Stimulated activated CD8-positive, alpha-beta memory T cell treated with anti-CD3 and anti-CD28 coated beads, Interleukin-12 subunit alpha, Interleukin-12 subunit beta, amount 100 ng/mL, for 4 hours (primary cell): ENCODE measurements around the gene KIAA0319L.
"Not testable (repeated sequence)": the region's sequence is repeated elsewhere in the genome, so short reads cannot be mapped to it uniquely, and the experiment has no call there.

Experiments used
- DNase-seq: peaks from one replicate; pipeline ENCODE4 v3.0.0-alpha.2; 2020; ENCODE audit warnings: low read depth

The KIAA0319L gene

GRCh38 chr1:35557118-35557610 is at the start of gene KIAA0319L:
Gene KIAA0319L, minus strand, starts transcription at chr1:35557403. Its CDS starts 2,912 bp downstream, at chr1:35554491.
- no peak for DNase-seq

GRCh38 chr1:35605867-35606182 is 48.6 kb upstream of the KIAA0319L start:
- no peak for DNase-seq

- no peak for DNase-seq
Observed at GRCh38 chr1:35605071-35605866, 48.1 kb upstream of the KIAA0319L start.

GRCh38 chr1:35603941-35604340 is 46.7 kb upstream of the KIAA0319L start:
- DNase-seq, result no peak

- no peak for DNase-seq
Observed at GRCh38 chr1:35603468-35603867, 46.3 kb upstream of the KIAA0319L start.

- DNase-seq, result no peak
Observed at GRCh38 chr1:35600593-35600992, 43.4 kb upstream of the KIAA0319L start.

GRCh38 chr1:35599411-35599810 is 42.2 kb upstream of the KIAA0319L start:
- no peak for DNase-seq

- no peak for DNase-seq
Observed at GRCh38 chr1:35598895-35599294, 41.7 kb upstream of the KIAA0319L start.

GRCh38 chr1:35597870-35598269 is 40.7 kb upstream of the KIAA0319L start:
- DNase-seq, result no peak

GRCh38 chr1:35595684-35596083 is 38.5 kb upstream of the KIAA0319L start:
- no peak for DNase-seq

- no peak for DNase-seq
Observed at GRCh38 chr1:35594005-35594760, 37.0 kb upstream of the KIAA0319L start.

GRCh38 chr1:35592991-35593769 is 36.0 kb upstream of the KIAA0319L start:
- no peak for DNase-seq

- no peak for DNase-seq
Observed at GRCh38 chr1:35591211-35591610, 34.0 kb upstream of the KIAA0319L start.

GRCh38 chr1:35590476-35591040 is 33.4 kb upstream of the KIAA0319L start:
- DNase-seq, result no peak

GRCh38 chr1:35589516-35590427 is 32.6 kb upstream of the KIAA0319L start:
- no peak for DNase-seq

- no peak for DNase-seq
Observed at GRCh38 chr1:35588197-35588910, 31.2 kb upstream of the KIAA0319L start.

- no peak for DNase-seq
Observed at GRCh38 chr1:35587736-35588135, 30.5 kb upstream of the KIAA0319L start.

- DNase-seq, result no peak
Observed at GRCh38 chr1:35586808-35587207, 29.6 kb upstream of the KIAA0319L start.

- DNase-seq, result not testable (repeated sequence)
Observed at GRCh38 chr1:35585805-35586204, 28.6 kb upstream of the KIAA0319L start.

- DNase-seq, result no peak
Observed at GRCh38 chr1:35585281-35585680, 28.1 kb upstream of the KIAA0319L start.
